ENCODE data around the gene HUS1B.

Gene HUS1B

GRCh38 chr6:656460-657252, at the start of gene HUS1B:
HUS1B (minus strand) TSS chr6:657100; CDS start chr6:656944, 156 bp downstream.
- H3K27ac ChIP-seq = no peak within 1 kb of the TSS
- no peak for TF ChIP-seq ZFX (IDR thresholded peaks at IDR 0.05)
- no peak for TF ChIP-seq CTCF (conservative IDR thresholded peaks at IDR 0.05)

- H3K27ac ChIP-seq = no peak overlapping the region
- TF ChIP-seq ZFX (IDR thresholded peaks at IDR 0.05) = no peak
- no peak for TF ChIP-seq CTCF (conservative IDR thresholded peaks at IDR 0.05)
Measured at GRCh38 chr6:706146-706545, 49.2 kb upstream of the HUS1B start.

GRCh38 chr6:705047-705446, 48.1 kb upstream of the HUS1B start:
- TF ChIP-seq CTCF (conservative IDR thresholded peaks at IDR 0.05) (no peak), ZFX (IDR thresholded peaks at IDR 0.05) (no peak)
- no peak overlapping the region for H3K27ac ChIP-seq

GRCh38 chr6:704046-704445, 47.1 kb upstream of the HUS1B start:
- H3K27ac ChIP-seq = no peak overlapping the region
- no peak for TF ChIP-seq CTCF (conservative IDR thresholded peaks at IDR 0.05)
- TF ChIP-seq ZFX (IDR thresholded peaks at IDR 0.05) = no peak

- H3K27ac ChIP-seq = no peak overlapping the region
- no peak for TF ChIP-seq CTCF (conservative IDR thresholded peaks at IDR 0.05)
- TF ChIP-seq ZFX (IDR thresholded peaks at IDR 0.05) = no peak
Measured at GRCh38 chr6:703552-703951, 46.7 kb upstream of the HUS1B start.

- no peak overlapping the region for H3K27ac ChIP-seq
- no peak; the same call in 1 of the 2 replicates for TF ChIP-seq CTCF (conservative IDR thresholded peaks at IDR 0.05)
- TF ChIP-seq ZFX (IDR thresholded peaks at IDR 0.05) = no peak
Measured at GRCh38 chr6:701700-702479, 45.0 kb upstream of the HUS1B start.

GRCh38 chr6:701215-701614, 44.3 kb upstream of the HUS1B start:
- no peak for TF ChIP-seq ZFX (IDR thresholded peaks at IDR 0.05)
- no peak for TF ChIP-seq CTCF (conservative IDR thresholded peaks at IDR 0.05)
- H3K27ac ChIP-seq = no peak overlapping the region
